GM23248 (cell line): Measurements from ENCODE around the gene HPSE. TPM values are rescaled to one million over a fixed set of nuclear protein-coding genes. Genes with fewer than 3 reads are reported as not detected.

Experiments used
- DNase-seq: peaks from one replicate; pipeline ENCODE4 v3.0.0-alpha.2; 2015
- H2AFZ ChIP-seq: fragments of 200-600 bp; sonication (generic); 2 replicates; pipeline ENCODE4 v1.6.1; 2016; ENCODE audit warnings: antibody characterized with exemption
- H3F3A ChIP-seq: fragments of 200-600 bp; sonication (generic); 2 replicates; pipeline ENCODE4 v1.6.1; 2016; ENCODE audit warnings: mild to moderate bottlenecking, antibody characterized with exemption, mixed run types; ENCODE audit not compliant: insufficient read depth
- H3K27ac ChIP-seq: fragments of 200-600 bp; sonication (generic); 2 replicates; pipeline ENCODE4 v1.5.1; 2016; ENCODE audit warnings: mild to moderate bottlenecking
- H3K27me3 ChIP-seq: fragments of 200-600 bp; sonication (generic); replicated peaks from 2 replicates; pipeline ENCODE4 v1.6.1; 2016; ENCODE audit warnings: mild to moderate bottlenecking; ENCODE audit not compliant: insufficient read depth
- H3K36me3 ChIP-seq: fragments of 200-600 bp; sonication (generic); 2 replicates; pipeline ENCODE4 v1.6.1; 2016; ENCODE audit warnings: low read depth, mild to moderate bottlenecking
- H3K4me1 ChIP-seq: fragments of 200-600 bp; sonication (generic); 2 replicates; pipeline ENCODE4 v1.6.1; 2016; ENCODE audit warnings: mild to moderate bottlenecking; ENCODE audit not compliant: insufficient read depth
- H3K4me2 ChIP-seq: fragments of 200-600 bp; sonication (generic); one replicate; pipeline ENCODE4 v1.6.1; 2016; ENCODE audit warnings: mild to moderate bottlenecking; ENCODE audit not compliant: unreplicated experiment
- H3K4me3 ChIP-seq: fragments of 200-600 bp; sonication (generic); 2 replicates; pipeline ENCODE4 v1.5.1; 2016; ENCODE audit warnings: mild to moderate bottlenecking
- H3K79me2 ChIP-seq: fragments of 200-600 bp; sonication (generic); 2 replicates; pipeline ENCODE4 v1.6.1; 2016; ENCODE audit warnings: mild to moderate bottlenecking; ENCODE audit not compliant: insufficient read depth
- H3K9ac ChIP-seq: fragments of 200-600 bp; sonication (generic); 2 replicates; pipeline ENCODE4 v1.6.1; 2016; ENCODE audit warnings: mild to moderate bottlenecking
- H3K9me2 ChIP-seq: fragments of 200-600 bp; sonication (generic); 2 replicates; pipeline ENCODE4 v1.6.1; 2016; ENCODE audit warnings: mixed run types, mild to moderate bottlenecking, moderate library complexity; ENCODE audit not compliant: insufficient read depth
- H3K9me3 ChIP-seq: fragments of 200-600 bp; sonication (generic); one replicate; pipeline ENCODE4 v1.6.1; 2017; ENCODE audit warnings: low read depth
- H4K20me1 ChIP-seq: fragments of 200-600 bp; sonication (generic); 2 replicates; pipeline ENCODE4 v1.6.0; 2016; ENCODE audit not compliant: insufficient read depth
- EZH2phosphoT487 ChIP-seq: fragments of 200-600 bp; sonication (generic); IDR thresholded peaks from 2 replicates; pipeline ENCODE4 v1.6.1; 2018; ENCODE audit warnings: antibody characterized with exemption, moderate library complexity, mild to moderate bottlenecking, low read depth; ENCODE audit not compliant: insufficient read depth
- WGBS, 2 experiments: methylation state at CpG; one replicate each; pipeline ENCODE4 v1.1.6; 2015 to 2017; ENCODE audit warnings: low lambda C conversion rate in 2 of 2, low coverage in 1 of 2; ENCODE audit errors: missing lambda C conversion rate in 2 of 2; 5-methylcytosine and 5-hydroxymethylcytosine counted together
- in situ Hi-C: fragments of 300-500 bp; cut with MboI; formaldehyde crosslinking; loops from 2 replicates; pipeline ENCODE4 v1.15.0; 2020
- polyA plus RNA-seq: library from polyadenylated mRNA; unstranded; fragments of >200 nt; fragmentation: Nextera tagmentation; extraction: Ambion mirVana; gene quantifications from 2 replicates; pipeline ENCODE4 v1.2.1, GENCODE V29; 2016
- small RNA-seq: library from RNA; depleted of rRNA; stranded (forward); fragments of <200 nt; gene quantifications from one replicate; pipeline ENCODE3, GENCODE V24; 2014; ENCODE audit warnings: low read depth, low replicate concordance
- total RNA-seq: library from RNA; depleted of rRNA; stranded (reverse); fragments of >200 nt; shearing (Covaris generic); gene quantifications from 2 replicates; pipeline ENCODE4 v1.2.3, GENCODE V29; 2014; rRNA removed

The HPSE gene
- total and polyA plus RNA-seq, 2 experiments from 2014 or later: 0.54 to 1.5 TPM

- Histone ChIP-seq H3F3A (peaks cover 3% of the 10 kb centered on the region; the same call in 1 of the 2 replicates), H2AFZ (no peak overlapping the region), H3K4me3 (no peak overlapping the region), H3K27me3 (no peaks in the 10 kb centered on the region), H3K9ac (no peak overlapping the region), H3K4me1 (no peaks in the 10 kb centered on the region), H3K9me2 (no peaks in the 10 kb centered on the region), H3K27ac (no peak overlapping the region), H3K4me2 (no peak overlapping the region), H3K36me3 (no peaks in the 10 kb centered on the region), H4K20me1 (no peaks in the 10 kb centered on the region), H3K9me3 (no peaks in the 10 kb centered on the region), H3K79me2 (no peaks in the 10 kb centered on the region)
- DNase-seq: no peak
- WGBS, 2 experiments: 92 to 93% methylated on average over 11 of the region's 12 CpGs
- in situ Hi-C loops: no loop called here
- TF ChIP-seq EZH2phosphoT487: no peak
Measured at GRCh38 chr4:83247415-83248357, 87.0 kb downstream of the HPSE start.

Small RNA genes within 50 kb of the gene (small RNA-seq; reads per million reads assigned to genes)
- not detected for gene AC114781.5

Other genes starting within 250 kb of the HPSE start
- not detected in 2 replicates for gene PLAC8, start 220.1 kb downstream of the HPSE start, total RNA-seq
- 0.40 and 0.79 TPM in 2 replicates for gene PLAC8, start 220.1 kb downstream of the HPSE start, polyA plus RNA-seq
- gene COQ2, start 50.0 kb downstream of the HPSE start, total RNA-seq: 8.0 and 9.5 TPM in 2 replicates
- gene COQ2, start 50.0 kb downstream of the HPSE start, polyA plus RNA-seq: 19.1 and 20.1 TPM in 2 replicates
- gene HELQ, start 121.0 kb upstream of the HPSE start, total RNA-seq: 6.6 and 7.2 TPM in 2 replicates
- gene HELQ, start 121.0 kb upstream of the HPSE start, polyA plus RNA-seq: 10.0 and 10.2 TPM in 2 replicates
- 11.9 and 15.8 TPM in 2 replicates for gene MRPS18C, start 121.2 kb upstream of the HPSE start, total RNA-seq
- gene MRPS18C, start 121.2 kb upstream of the HPSE start, polyA plus RNA-seq: 106 and 109 TPM in 2 replicates
- 13.2 and 15.6 TPM in 2 replicates for gene ABRAXAS1, start 150.3 kb upstream of the HPSE start, total RNA-seq
- 5.8 TPM in 2 replicates for gene ABRAXAS1, start 150.3 kb upstream of the HPSE start, polyA plus RNA-seq
- 1.7 and 13.8 TPM in 2 replicates for gene GPAT3, start 201.3 kb upstream of the HPSE start, total RNA-seq
- gene GPAT3, start 201.3 kb upstream of the HPSE start, polyA plus RNA-seq: 2.5 and 3.2 TPM in 2 replicates